GM21447 (cell line): ENCODE data around the gene CDHR2.

Experiments
- ATAC-seq: cut with Tn5 transposase; IDR thresholded peaks from one replicate; pipeline ENCODE4 v1.9.1; 2021; ENCODE audit not compliant: unreplicated experiment

The CDHR2 gene

GRCh38 chr5:176632745-176633144 is 83.6 kb downstream of the CDHR2 start:
- ATAC-seq = no peak

- no peak for ATAC-seq
Measured at GRCh38 chr5:176633598-176633997, 84.5 kb downstream of the CDHR2 start.

- no peak for ATAC-seq
Measured at GRCh38 chr5:176636426-176636825, 87.3 kb downstream of the CDHR2 start.

- ATAC-seq = no peak
Measured at GRCh38 chr5:176637556-176637955, 88.4 kb downstream of the CDHR2 start.

- ATAC-seq = no peak
Measured at GRCh38 chr5:176638437-176638836, 89.3 kb downstream of the CDHR2 start.

GRCh38 chr5:176639208-176639607 is 90.1 kb downstream of the CDHR2 start:
- no peak for ATAC-seq

GRCh38 chr5:176639981-176640380 is 90.8 kb downstream of the CDHR2 start:
- no peak for ATAC-seq

- ATAC-seq = no peak
Measured at GRCh38 chr5:176640616-176641015, 91.5 kb downstream of the CDHR2 start.

GRCh38 chr5:176642675-176643490 is 93.7 kb downstream of the CDHR2 start:
- ATAC-seq = no peak

GRCh38 chr5:176643491-176644219 is 94.5 kb downstream of the CDHR2 start:
- no peak for ATAC-seq

GRCh38 chr5:176644294-176644693 is 95.2 kb downstream of the CDHR2 start:
- no peak for ATAC-seq

- no peak for ATAC-seq
Measured at GRCh38 chr5:176644878-176645670, 95.9 kb downstream of the CDHR2 start.
